GM18951 (cell line): ENCODE results near the gene PCNX3.

Source experiments
- POLR2A ChIP-seq: IDR thresholded peaks from 4 replicates; pipeline ENCODE4 v1.6.1; 2011; ENCODE audit warnings: mild to moderate bottlenecking; ENCODE audit not compliant: insufficient read length, insufficient read depth; ENCODE audit errors: extremely low read depth
- in situ Hi-C: fragments of 300-500 bp; cut with MboI; formaldehyde crosslinking; loops from one replicate; pipeline ENCODE4 v1.12.0; 2022; ENCODE audit warnings: low sequenced_read_pairs, mixed read lengths, inconsistent platforms; ENCODE audit not compliant: unreplicated experiment

PCNX3 gene

GRCh38 chr11:65586676-65587075, 28.9 kb upstream of the PCNX3 start:
- in situ Hi-C loops = no loop called here
- TF ChIP-seq POLR2A = no peak

GRCh38 chr11:65588199-65589054, 27.1 kb upstream of the PCNX3 start:
- in situ Hi-C loops = no loop called here
- peak; percentile 45 for TF ChIP-seq POLR2A

GRCh38 chr11:65589444-65590239, 25.9 kb upstream of the PCNX3 start:
- TF ChIP-seq POLR2A = no peak
- in situ Hi-C loops = no loop called here

GRCh38 chr11:65590240-65590738, 25.3 kb upstream of the PCNX3 start:
- in situ Hi-C loops = no loop called here
- no peak for TF ChIP-seq POLR2A

DNA sequence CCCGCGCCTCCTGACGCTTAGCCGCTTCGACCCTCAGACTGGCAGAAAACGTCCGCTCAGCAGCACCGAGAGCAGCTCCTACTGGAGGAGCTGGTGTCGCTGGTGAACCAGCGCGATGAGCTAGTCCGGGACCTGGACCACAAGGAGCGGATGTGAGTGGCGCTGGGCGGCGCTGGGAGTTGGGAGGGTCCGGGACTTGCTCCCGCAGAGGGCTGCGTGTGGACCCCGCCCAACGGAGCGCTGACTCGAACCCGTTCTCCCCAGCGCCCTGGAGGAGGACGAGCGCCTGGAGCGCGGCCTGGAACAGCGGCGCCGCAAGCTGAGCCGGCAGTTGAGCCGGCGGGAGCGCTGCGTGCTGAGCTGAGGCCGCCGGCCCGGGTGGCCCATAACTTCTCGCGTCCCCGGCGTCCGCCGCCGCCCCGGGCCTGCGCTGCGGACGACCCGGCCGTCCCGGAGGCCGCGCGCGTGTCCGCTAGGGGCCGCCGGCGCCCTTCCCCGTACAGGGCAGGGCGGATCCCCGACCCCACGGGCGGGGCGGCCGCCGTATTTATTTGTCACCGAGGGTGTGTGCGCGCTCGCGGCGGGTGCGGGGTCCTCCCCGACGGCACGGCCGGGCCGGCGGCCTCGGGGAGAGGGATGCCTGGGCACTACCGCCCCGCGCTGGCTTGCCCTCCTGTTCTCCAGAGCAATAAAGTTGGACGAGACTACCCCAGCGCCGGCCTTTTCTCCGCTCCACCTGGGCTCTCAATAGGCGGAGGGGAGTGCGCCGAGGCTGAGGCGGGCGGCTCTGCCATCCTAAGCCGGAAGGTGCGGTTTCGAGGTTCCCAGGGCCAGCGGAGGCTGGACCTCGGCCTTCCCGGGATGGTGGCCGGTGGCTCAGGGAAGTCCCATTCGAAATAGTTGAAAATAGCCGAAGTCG, 23.4 kb upstream of the PCNX3 start:
- no peak for TF ChIP-seq POLR2A
- in situ Hi-C loops = no loop called here

GRCh38 chr11:65592858-65593517, 22.6 kb upstream of the PCNX3 start:
- in situ Hi-C loops = no loop called here

DNA sequence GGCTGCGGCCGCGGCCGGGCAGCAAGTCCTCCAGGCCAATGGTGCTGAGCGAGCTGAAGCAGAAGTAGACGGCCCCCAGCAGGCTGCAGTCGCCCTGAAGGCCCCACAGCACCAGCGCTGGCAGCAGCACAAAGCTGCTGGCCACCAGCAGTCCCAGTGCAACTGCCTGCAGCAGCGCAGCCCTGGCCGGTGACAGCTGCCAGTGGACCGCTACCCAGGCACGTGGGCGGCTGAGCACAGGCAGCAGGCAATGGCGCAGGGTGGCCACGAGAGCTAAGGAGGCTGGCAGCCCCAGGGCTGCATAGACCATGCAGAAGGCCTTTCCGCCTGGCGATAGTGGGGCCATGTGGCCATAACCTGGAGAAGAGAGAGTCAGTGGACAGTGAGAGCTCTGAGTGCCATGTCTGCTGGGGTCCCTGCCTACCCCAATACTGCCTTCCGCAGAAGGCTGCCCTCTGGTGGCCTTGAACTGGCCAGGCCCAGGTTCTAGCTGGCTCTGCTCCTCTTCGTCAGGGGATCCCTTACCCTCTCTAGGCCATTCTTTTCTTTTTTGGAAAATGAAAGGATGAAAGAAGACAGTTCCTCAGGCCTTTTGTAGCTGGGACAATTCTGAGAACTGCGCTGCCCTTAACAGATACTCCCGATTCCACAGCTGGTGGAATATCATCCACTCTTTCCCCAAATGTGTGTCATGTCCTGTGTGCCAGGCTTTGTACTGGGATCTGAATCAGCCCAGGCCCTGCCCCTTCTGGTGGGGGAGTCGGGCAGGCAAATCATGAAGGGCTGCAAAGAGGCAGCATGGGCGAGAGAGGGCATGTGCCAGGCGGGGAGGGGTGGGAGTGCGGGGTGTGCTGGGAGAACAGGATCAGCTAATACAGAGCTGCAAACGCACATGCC, 21.8 kb upstream of the PCNX3 start:
- in situ Hi-C loops = no loop called here

More at GRCh38 chr11:65592858-65593517, 22.6 kb upstream of the PCNX3 start:
- no peak for TF ChIP-seq POLR2A

GRCh38 chr11:65595131-65595530, 20.4 kb upstream of the PCNX3 start:
- TF ChIP-seq POLR2A = no peak
- in situ Hi-C loops = no loop called here

More for the DNA sequence above, 21.8 kb upstream of the PCNX3 start:
- TF ChIP-seq POLR2A = no peak

- in situ Hi-C loops = no loop called here
- no peak for TF ChIP-seq POLR2A
Measured at GRCh38 chr11:65595543-65596281, 19.9 kb upstream of the PCNX3 start, which contains the start of gene KCNK7. TSS of gene KCNK7 (minus strand) at chr11:65595800. CDS start at chr11:65595772, 28 bp downstream.

- TF ChIP-seq POLR2A = no peak
- in situ Hi-C loops = no loop called here
Measured at GRCh38 chr11:65596520-65596919, 19.1 kb upstream of the PCNX3 start.
